WERI-Rb-1 (cell line): ENCODE measurements around the gene GPR12.

Experiments
- DNase-seq: peaks from one replicate; pipeline ENCODE4 v3.0.0-alpha.2; 2020
- H3K27ac ChIP-seq: fragments of 250-450 bp; sonication (Bioruptor Pico); 2 replicates; pipeline ENCODE4 v1.5.1; 2020; ENCODE audit warnings: mild to moderate bottlenecking, moderate library complexity
- H3K27me3 ChIP-seq: fragments of 250-450 bp; sonication (Bioruptor Pico); 2 replicates; pipeline ENCODE4 v1.5.1; 2021; ENCODE audit warnings: mild to moderate bottlenecking, low read depth, moderate library complexity; ENCODE audit not compliant: insufficient read depth, severe bottlenecking
- H3K36me3 ChIP-seq: fragments of 250-450 bp; sonication (Bioruptor Pico); 2 replicates; pipeline ENCODE4 v1.5.1; 2020; ENCODE audit warnings: mild to moderate bottlenecking, moderate library complexity
- H3K4me3 ChIP-seq: 2 replicates; pipeline ENCODE4 v1.5.1; 2011; ENCODE audit warnings: low read depth, mild to moderate bottlenecking, control low read depth, low read length
- H3K9me3 ChIP-seq: fragments of 250-450 bp; sonication (Bioruptor Pico); 2 replicates; pipeline ENCODE4 v1.5.1; 2021; ENCODE audit warnings: mild to moderate bottlenecking, moderate library complexity; ENCODE audit not compliant: severe bottlenecking
- CTCF ChIP-seq: IDR thresholded peaks from 2 replicates; pipeline ENCODE4 v1.5.1; 2011; ENCODE audit warnings: low read depth, mild to moderate bottlenecking, control low read depth, inconsistent platforms, low read length

The GPR12 gene

DNA sequence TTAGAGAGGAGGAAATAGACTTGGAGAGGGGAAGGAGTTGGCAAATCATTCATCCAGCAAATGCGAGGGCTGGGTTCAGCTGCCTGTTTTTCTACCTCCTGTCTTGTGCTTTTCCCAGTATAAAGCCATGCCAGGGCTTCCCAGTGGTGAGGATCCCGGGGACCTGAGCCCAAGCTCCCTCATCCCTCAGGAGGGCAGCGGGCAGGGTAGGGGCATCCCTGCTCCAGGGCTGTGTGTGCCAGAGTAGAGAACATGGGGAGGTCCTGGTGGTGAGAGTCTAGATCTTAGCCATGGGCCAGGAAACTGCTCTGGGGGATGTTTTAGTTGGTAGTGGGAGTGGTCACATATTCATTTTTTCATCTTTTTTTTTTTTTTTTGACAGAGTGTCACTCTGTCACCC lies 43.6 kb downstream of the GPR12 start:
- Histone ChIP-seq H3K27ac (no peak overlapping the region), H3K36me3 (no peaks in the 10 kb centered on the region), H3K9me3 (peaks cover 7% of the 10 kb centered on the region), H3K4me3 (no peak overlapping the region), H3K27me3 (no peaks in the 10 kb centered on the region)
- no peak for DNase-seq
- TF ChIP-seq CTCF = no peak

DNA sequence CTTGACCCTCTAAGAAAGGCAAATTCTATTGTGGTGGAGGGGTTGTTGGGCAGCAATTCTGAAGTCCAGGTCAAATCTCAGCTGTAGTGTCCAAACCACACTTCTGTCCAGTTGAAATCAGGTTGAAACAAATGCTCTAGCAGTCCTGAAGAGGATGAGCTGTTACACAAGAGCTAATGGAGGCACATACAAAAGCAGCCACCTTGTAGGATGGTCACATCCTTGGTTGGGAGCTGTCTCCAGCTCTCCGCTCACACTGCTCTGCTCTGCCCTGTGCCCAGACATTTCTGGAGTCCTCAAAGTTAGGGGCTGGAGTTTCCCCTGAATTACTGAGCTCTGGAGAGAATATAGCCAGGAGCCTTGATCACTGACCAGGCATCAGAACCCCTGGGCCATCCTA lies 47.2 kb downstream of the GPR12 start:
- no peaks in the 10 kb centered on the region for H3K36me3 ChIP-seq

DNA sequence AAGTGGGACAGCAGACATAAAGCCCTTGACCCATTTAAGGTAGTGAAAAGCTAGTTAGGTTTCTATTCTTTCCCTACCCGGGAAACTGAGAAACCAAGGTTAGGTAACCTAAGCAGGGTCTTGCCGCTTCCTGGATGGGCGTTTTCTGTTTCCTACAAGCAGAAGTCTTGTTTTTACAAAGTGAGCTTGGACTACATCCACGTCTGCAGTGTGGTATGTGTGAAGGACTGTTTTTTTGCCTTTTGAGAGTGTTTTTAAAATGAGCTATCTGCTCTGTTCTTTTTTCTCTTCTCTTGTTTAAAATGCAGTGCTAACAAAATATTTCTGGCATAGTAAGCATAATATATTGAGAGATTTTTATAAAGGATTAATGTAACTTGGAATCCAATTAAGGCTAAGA lies 49.4 kb downstream of the GPR12 start:
- Histone ChIP-seq H3K36me3 (no peaks in the 10 kb centered on the region), H3K27me3 (no peaks in the 10 kb centered on the region), H3K27ac (no peak overlapping the region), H3K4me3 (no peak overlapping the region), H3K9me3 (peaks cover 8% of the 10 kb centered on the region)
- TF ChIP-seq CTCF = no peak
- DNase-seq = no peak

More for the DNA sequence above, 47.2 kb downstream of the GPR12 start:
- DNase-seq = no peak
- Histone ChIP-seq H3K27ac (no peak overlapping the region), H3K27me3 (no peaks in the 10 kb centered on the region), H3K9me3 (peaks cover 8% of the 10 kb centered on the region), H3K4me3 (no peak overlapping the region)
- TF ChIP-seq CTCF = no peak

GRCh38 chr13:26710166-26710565 lies 50.4 kb downstream of the GPR12 start:
- H3K4me3 ChIP-seq = no peak overlapping the region
- H3K36me3 ChIP-seq = no peaks in the 10 kb centered on the region
- no peak for DNase-seq
- H3K27me3 ChIP-seq = no peaks in the 10 kb centered on the region
- peaks cover 8% of the 10 kb centered on the region for H3K9me3 ChIP-seq
- no peak overlapping the region for H3K27ac ChIP-seq
- TF ChIP-seq CTCF = no peak

DNA sequence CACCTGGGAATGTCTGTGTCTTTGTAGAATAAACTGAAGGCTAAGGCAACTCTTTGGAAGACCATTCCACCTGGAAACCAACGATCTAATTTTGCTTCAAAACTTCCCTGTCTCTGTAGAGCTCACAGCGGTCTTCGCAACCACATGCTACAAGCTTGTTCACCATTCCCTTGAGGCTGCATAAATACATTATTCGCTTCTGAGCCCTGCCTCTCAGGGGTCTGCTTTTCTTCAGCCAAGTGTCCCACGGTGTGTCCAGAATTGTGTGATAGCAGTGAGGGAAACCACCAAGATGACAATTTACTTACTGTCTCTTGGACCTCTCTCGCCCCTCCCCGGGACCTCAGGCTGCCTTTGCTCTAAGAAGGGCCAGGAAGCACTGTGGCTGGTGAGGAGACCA lies 51.1 kb downstream of the GPR12 start:
- Histone ChIP-seq H3K27ac (no peak overlapping the region), H3K36me3 (no peaks in the 10 kb centered on the region), H3K4me3 (no peak overlapping the region), H3K9me3 (peaks cover 8% of the 10 kb centered on the region), H3K27me3 (no peaks in the 10 kb centered on the region)
- DNase-seq = no peak
- TF ChIP-seq CTCF = no peak

GRCh38 chr13:26708007-26708297 lies 52.6 kb downstream of the GPR12 start:
- no peaks in the 10 kb centered on the region for H3K27me3 ChIP-seq
- H3K9me3 ChIP-seq = peaks cover 8% of the 10 kb centered on the region
- no peak for DNase-seq
- H3K27ac ChIP-seq = no peak overlapping the region
- no peak overlapping the region for H3K4me3 ChIP-seq
- no peaks in the 10 kb centered on the region for H3K36me3 ChIP-seq
- no peak for TF ChIP-seq CTCF
